CD4-positive, alpha-beta T cell treated with Interleukin-4 for 4 hours (primary cell): Measurements from ENCODE around the gene PDGFC.

ENCODE experiments used
- DNase-seq: peaks from one replicate; pipeline ENCODE4 v3.0.0-alpha.2; 2020

Gene PDGFC

GRCh38 chr4:156775813-156776212, 195.8 kb downstream of the PDGFC start:
- DNase-seq, result no peak

GRCh38 chr4:156774422-156774821, 197.2 kb downstream of the PDGFC start:
- no peak for DNase-seq

GRCh38 chr4:156773648-156774357, 197.8 kb downstream of the PDGFC start:
- DNase-seq, result no peak

- DNase-seq, result no peak
These were observed 200.3 kb downstream of the PDGFC start for GRCh38 chr4:156771171-156771837.

- DNase-seq, result no peak
These were observed 201.5 kb downstream of the PDGFC start for GRCh38 chr4:156770140-156770539.

- DNase-seq, result no peak
These were observed 203.6 kb downstream of the PDGFC start for GRCh38 chr4:156767911-156768415.

- no peak for DNase-seq
These were observed 204.8 kb downstream of the PDGFC start for GRCh38 chr4:156766846-156767245.

GRCh38 chr4:156765277-156765676, 206.3 kb downstream of the PDGFC start:
- DNase-seq, result no peak

GRCh38 chr4:156764846-156765245, 206.8 kb downstream of the PDGFC start:
- no peak for DNase-seq

- DNase-seq, result no peak
These were observed 207.5 kb downstream of the PDGFC start for GRCh38 chr4:156764145-156764544.

GRCh38 chr4:156763511-156763910, 208.1 kb downstream of the PDGFC start:
- DNase-seq, result no peak

GRCh38 chr4:156762851-156763250, 208.7 kb downstream of the PDGFC start:
- DNase-seq, result no peak

GRCh38 chr4:156756118-156756517, 215.5 kb downstream of the PDGFC start:
- no peak for DNase-seq

GRCh38 chr4:156754832-156755570, 216.6 kb downstream of the PDGFC start:
- DNase-seq, result no peak

- no peak for DNase-seq
These were observed 220.1 kb downstream of the PDGFC start for GRCh38 chr4:156751486-156751885.

- DNase-seq, result no peak
These were observed 221.9 kb downstream of the PDGFC start for GRCh38 chr4:156749426-156750403.

GRCh38 chr4:156746111-156746510, 225.5 kb downstream of the PDGFC start:
- no peak for DNase-seq

GRCh38 chr4:156738766-156739165, 232.8 kb downstream of the PDGFC start:
- DNase-seq, result no peak

GRCh38 chr4:156734965-156735895, 236.4 kb downstream of the PDGFC start:
- DNase-seq, result no peak

GRCh38 chr4:156733582-156733981, 238.0 kb downstream of the PDGFC start:
- DNase-seq, result no peak

GRCh38 chr4:156732634-156733033, 239.0 kb downstream of the PDGFC start:
- no peak for DNase-seq
